Spleen (tissue), 11 donors: Measurements from ENCODE around the gene CEP131. TPM values are rescaled to one million over a fixed set of nuclear protein-coding genes. Genes with fewer than 3 reads are reported as not detected.
A peak's percentile ranks its signal among the peaks of the same experiment; 100 is the strongest.

Source experiments
- DNase-seq: peaks from one replicate; pipeline ENCODE4 v3.0.0-alpha.2; 2020
- H3K27ac ChIP-seq, 8 donors: fragments of 200-600 bp; sonication (generic) in 7 of 8; 1 replicate in 4 of 8; 2 replicates in 4 of 8; pipeline versions ENCODE4 v1.5.0 to v1.8.0; 2016 to 2021; ENCODE audit warnings: inconsistent platforms in 4 of 8, mild to moderate bottlenecking in 4 of 8, moderate library complexity in 1 of 8
- H3K27me3 ChIP-seq, 7 donors: fragments of 200-600 bp; sonication (generic) in 6 of 7; replicated peaks in 1 of 7; 1 replicate in 4 of 7; 2 replicates in 3 of 7; pipeline versions ENCODE4 v1.5.0 to v1.8.0; 2016 to 2021; ENCODE audit warnings: inconsistent platforms in 3 of 7, mild to moderate bottlenecking in 1 of 7
- H3K36me3 ChIP-seq, 6 donors: fragments of 200-600 bp; sonication (generic) in 5 of 6; 1 replicate in 4 of 6; 2 replicates in 2 of 6; pipeline versions ENCODE4 v1.5.0 to v1.8.0; 2016 to 2021; ENCODE audit warnings: inconsistent platforms in 2 of 6
- H3K4me1 ChIP-seq, 6 donors: fragments of 200-600 bp; sonication (generic) in 5 of 6; 1 replicate in 3 of 6; 2 replicates in 3 of 6; pipeline versions ENCODE4 v1.5.0 to v1.8.0; 2016 to 2021; ENCODE audit warnings: inconsistent platforms in 3 of 6
- H3K4me3 ChIP-seq, 8 donors: fragments of 200-600 bp; sonication (generic) in 7 of 8; 1 replicate in 4 of 8; 2 replicates in 4 of 8; pipeline versions ENCODE4 v1.5.0 to v1.8.0; 2016 to 2021; ENCODE audit warnings: inconsistent platforms in 4 of 8, mild to moderate bottlenecking in 4 of 8, moderate library complexity in 2 of 8
- H3K9me3 ChIP-seq, 8 donors: fragments of 200-600 bp; sonication (generic) in 7 of 8; 1 replicate in 4 of 8; 2 replicates in 4 of 8; pipeline versions ENCODE4 v1.5.0 to v1.8.0; 2016 to 2021; ENCODE audit warnings: inconsistent platforms in 4 of 8
- POLR2A ChIP-seq, 3 donors: fragments of 450-650 bp; IDR thresholded peaks; one replicate each; pipeline ENCODE4 v1.5.1; 2017; ENCODE audit warnings: antibody characterized with exemption in 3 of 3, mild to moderate bottlenecking in 1 of 3
- POLR2AphosphoS5 ChIP-seq, 3 donors: sonication (generic); formaldehyde crosslinking; IDR thresholded peaks; one replicate each; pipeline ENCODE4 v1.5.1; 2017; ENCODE audit warnings: antibody characterized with exemption in 3 of 3
- WGBS, 5 donors: extraction: QIAGEN DNeasy Blood & Tissue Kit in 3 of 5; methylation state at CpG; one replicate each; pipeline versions ENCODE4 v1.1.5 to v1.1.7; 2013 to 2018; 5-methylcytosine and 5-hydroxymethylcytosine counted together
- intact Hi-C: fragments of 100-400 bp; cut with DNase I; formaldehyde crosslinking; loops from one replicate; pipeline ENCODE4 v1.15.0; 2023; ENCODE audit warnings: low total_unique reads
- polyA plus RNA-seq, 3 donors: library from polyadenylated mRNA; stranded (reverse); fragments of 200-250 nt; gene quantifications; one replicate each; pipeline ENCODE4 v1.2.1, GENCODE V29; 2013
- total RNA-seq, 7 donors: library from RNA; depleted of rRNA in 3 of 7; stranded (reverse); fragments of >200 nt in 3 of 7; fragmentation: NEBNext Ultra II Directional in 4 of 7; extraction: Animal tissue kit (Norgen Biotek cat#: 25700) in 4 of 7; gene quantifications; one replicate each; pipeline versions ENCODE4 v1.1.0 to v1.2.1, GENCODE V29; 2016 to 2021
- TF ChIP-seq, protein P1 (sequence below), 11 experiments: fragments of 200-600 bp in 7 of 11; fragments of 450-650 bp in 4 of 11; sonication (generic) in 4 of 11; IDR thresholded peaks in 8 of 11; conservative IDR thresholded peaks in 3 of 11; 1 replicate in 7 of 11; 2 replicates in 4 of 11; pipeline versions ENCODE4 v1.4.0 to v1.8.0; 2016 to 2021; ENCODE audit warnings: antibody characterized with exemption in 11 of 11, inconsistent platforms in 4 of 11, mild to moderate bottlenecking in 1 of 11
- donor health status: healthy with polysubstance abuse.
- donor health status: DM: no; HTN: no; CAD: no; lungs with moderate emphysema.
- donor health status: DM: no; HTN: no; CAD: no.
- donor health status: Bipolar disorder and iron deficiency.
- donor health status: healthy.
- donor health status: DM: no; HTN: no; CAD: no.
- donor health status: DM: yes; HTN: yes; CAD: no.

Gene CEP131
- total and polyA plus RNA-seq, 10 donors, result 8.5 to 26.7 (median 13.3) TPM

- intact Hi-C loops, result no loop called here
- H3K27ac ChIP-seq, result no peak overlapping the region
- H3K36me3 ChIP-seq, result peaks cover 0 to 34% (median 10%) of the 10 kb centered on the region in 6 donors
- H3K27me3 ChIP-seq, result no peaks in the 10 kb centered on the region
- no peak overlapping the region for H3K4me3 ChIP-seq
- DNase-seq, result no peak
- TF ChIP-seq, protein P1, sequence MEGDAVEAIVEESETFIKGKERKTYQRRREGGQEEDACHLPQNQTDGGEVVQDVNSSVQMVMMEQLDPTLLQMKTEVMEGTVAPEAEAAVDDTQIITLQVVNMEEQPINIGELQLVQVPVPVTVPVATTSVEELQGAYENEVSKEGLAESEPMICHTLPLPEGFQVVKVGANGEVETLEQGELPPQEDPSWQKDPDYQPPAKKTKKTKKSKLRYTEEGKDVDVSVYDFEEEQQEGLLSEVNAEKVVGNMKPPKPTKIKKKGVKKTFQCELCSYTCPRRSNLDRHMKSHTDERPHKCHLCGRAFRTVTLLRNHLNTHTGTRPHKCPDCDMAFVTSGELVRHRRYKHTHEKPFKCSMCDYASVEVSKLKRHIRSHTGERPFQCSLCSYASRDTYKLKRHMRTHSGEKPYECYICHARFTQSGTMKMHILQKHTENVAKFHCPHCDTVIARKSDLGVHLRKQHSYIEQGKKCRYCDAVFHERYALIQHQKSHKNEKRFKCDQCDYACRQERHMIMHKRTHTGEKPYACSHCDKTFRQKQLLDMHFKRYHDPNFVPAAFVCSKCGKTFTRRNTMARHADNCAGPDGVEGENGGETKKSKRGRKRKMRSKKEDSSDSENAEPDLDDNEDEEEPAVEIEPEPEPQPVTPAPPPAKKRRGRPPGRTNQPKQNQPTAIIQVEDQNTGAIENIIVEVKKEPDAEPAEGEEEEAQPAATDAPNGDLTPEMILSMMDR (IDR thresholded peaks at IDR 0.05 in 8 of 11, conservative IDR thresholded peaks at IDR 0.05 in 3 of 11), result no peak
- TF ChIP-seq POLR2A (IDR thresholded peaks at IDR 0.05), result no peak
- TF ChIP-seq POLR2AphosphoS5 (IDR thresholded peaks at IDR 0.05), result no peak
- H3K4me1 ChIP-seq, result peaks cover 0 to 12% (median 5%) of the 10 kb centered on the region in 6 donors
- no peaks in the 10 kb centered on the region for H3K9me3 ChIP-seq
- WGBS, 5 donors, result 96 to 100% (median 98%) methylated on average over 14 to 16 of the region's 16 CpGs
These were observed 13.6 kb downstream of the CEP131 start for GRCh38 chr17:81209141-81209540.

GRCh38 chr17:81208651-81209050, 14.1 kb downstream of the CEP131 start:
- H3K27me3 ChIP-seq, result no peaks in the 10 kb centered on the region
- intact Hi-C loops, result no loop called here
- TF ChIP-seq POLR2A (IDR thresholded peaks at IDR 0.05), result no peak
- TF ChIP-seq POLR2AphosphoS5 (IDR thresholded peaks at IDR 0.05), result no peak
- TF ChIP-seq, protein P1 (IDR thresholded peaks at IDR 0.05 in 8 of 11, conservative IDR thresholded peaks at IDR 0.05 in 3 of 11), result no peak
- DNase-seq, result no peak
- WGBS, 5 donors, result 95 to 96% (median 95%) methylated on average over 10 of the region's 10 CpGs
- H3K36me3 ChIP-seq, result peaks cover 0 to 39% (median 10%) of the 10 kb centered on the region in 6 donors
- H3K4me1 ChIP-seq, result peaks cover 0 to 12% (median 5%) of the 10 kb centered on the region in 6 donors
- H3K27ac ChIP-seq, result no peak overlapping the region
- no peak overlapping the region for H3K4me3 ChIP-seq
- H3K9me3 ChIP-seq, result no peaks in the 10 kb centered on the region

DNA sequence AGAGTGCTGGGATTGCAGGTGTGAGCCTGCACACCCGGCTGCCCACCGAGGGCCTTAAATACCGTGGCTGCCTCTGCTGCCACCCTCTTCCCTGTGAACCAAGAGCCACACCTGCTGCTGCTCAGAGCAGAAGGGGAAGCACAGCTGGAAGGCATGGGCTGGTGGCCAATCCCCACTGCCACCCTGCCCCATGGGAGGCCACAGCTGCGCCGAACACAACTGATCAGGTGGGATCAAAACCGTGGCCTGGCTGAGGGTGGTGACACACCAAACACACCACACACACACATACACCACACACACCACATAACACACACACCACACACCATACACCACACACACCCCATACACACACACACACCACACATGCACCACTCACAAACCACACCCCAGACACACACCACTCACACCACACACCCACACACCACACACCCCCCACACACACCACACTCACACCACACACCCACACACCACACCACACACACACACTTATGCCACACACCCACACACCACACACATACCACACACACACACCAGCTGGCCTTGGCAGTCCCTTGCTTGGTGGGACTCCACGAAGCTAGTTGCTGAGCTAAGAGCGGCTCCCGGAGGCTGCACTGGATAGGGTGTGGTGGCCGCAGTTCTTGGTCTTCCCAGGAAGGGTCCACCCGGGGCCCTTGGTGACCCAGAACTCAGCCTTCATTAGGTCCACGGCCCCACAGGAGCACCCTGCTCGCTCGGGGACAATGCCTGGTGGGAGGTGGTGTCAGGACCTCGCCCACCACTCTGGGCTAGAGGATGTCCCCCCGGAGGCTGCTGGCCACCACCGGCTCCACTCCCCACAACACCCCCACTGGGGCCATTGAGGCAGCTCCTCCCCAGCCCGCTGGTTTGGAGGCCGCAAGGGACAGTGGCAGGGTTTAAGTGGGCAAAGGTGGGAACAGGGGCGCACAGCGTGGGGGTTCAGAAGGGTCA, 14.9 kb downstream of the CEP131 start:
- Histone ChIP-seq H3K36me3 (peaks cover 0 to 46% (median 10%) of the 10 kb centered on the region in 6 donors), H3K4me1 (peaks cover 0 to 12% (median 5%) of the 10 kb centered on the region in 6 donors), H3K4me3 (no peak overlapping the region), H3K27ac (no peak overlapping the region), H3K27me3 (no peaks in the 10 kb centered on the region), H3K9me3 (no peaks in the 10 kb centered on the region)
- WGBS, 5 donors, result 75 to 83% (median 79%) methylated on average over 16 to 21 of the region's 21 CpGs
- TF ChIP-seq POLR2A (IDR thresholded peaks at IDR 0.05) (no peak), POLR2AphosphoS5 (IDR thresholded peaks at IDR 0.05) (peak in 1 of 3 donors; percentile 16)
- DNase-seq, result no peak
- intact Hi-C loops, result no loop called here

DNA sequence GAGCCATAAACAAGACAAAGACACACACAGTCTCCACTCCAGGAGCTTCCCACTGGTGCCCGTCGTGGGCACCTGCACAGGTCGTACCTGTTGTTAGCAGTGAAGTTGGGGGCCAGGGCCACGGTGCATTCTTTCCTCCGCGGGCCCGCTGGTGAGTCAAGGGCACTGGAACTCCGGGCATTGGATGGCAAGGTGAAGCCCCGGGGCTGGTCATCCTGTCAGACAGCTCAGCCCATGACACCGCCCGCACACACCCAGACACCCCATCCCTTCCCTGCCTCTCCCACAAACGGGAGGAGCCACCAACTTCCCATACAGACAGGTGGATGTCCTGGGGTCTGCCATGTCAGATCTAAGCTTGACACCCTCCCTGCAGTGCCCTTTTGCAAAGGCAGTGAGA, 16.1 kb downstream of the CEP131 start:
- no peak for TF ChIP-seq POLR2A (IDR thresholded peaks at IDR 0.05)
- Histone ChIP-seq H3K27me3 (no peaks in the 10 kb centered on the region), H3K9me3 (no peaks in the 10 kb centered on the region), H3K4me3 (no peak overlapping the region), H3K4me1 (peaks cover 0 to 12% (median 5%) of the 10 kb centered on the region in 6 donors), H3K36me3 (peaks cover 0 to 56% (median 12%) of the 10 kb centered on the region in 6 donors), H3K27ac (no peak overlapping the region)
- no peak for DNase-seq
- intact Hi-C loops, result no loop called here
- WGBS, 5 donors, result 89 to 94% (median 92%) methylated on average over 11 to 12 of the region's 12 CpGs

DNA sequence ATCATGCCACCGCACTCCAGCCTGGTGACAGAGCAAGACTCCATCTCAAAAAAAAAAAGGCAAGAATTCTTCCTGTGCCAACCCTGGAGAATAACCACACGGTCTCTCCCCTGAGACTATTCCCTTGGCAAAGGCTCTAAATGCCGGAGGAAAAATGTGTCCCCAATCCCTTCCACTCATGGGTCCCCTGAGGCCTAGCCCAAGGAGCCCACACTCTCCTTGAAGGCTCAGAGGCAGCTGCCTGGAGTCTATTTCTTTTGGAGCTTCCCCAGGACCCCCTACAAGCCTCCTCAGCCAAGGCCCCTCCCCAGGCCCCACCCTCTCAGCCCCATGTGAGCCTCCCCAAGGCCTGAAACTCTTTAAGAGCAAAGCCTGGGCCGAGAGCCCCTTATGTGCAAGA, 16.6 kb downstream of the CEP131 start:
- H3K9me3 ChIP-seq, result no peaks in the 10 kb centered on the region
- no peak overlapping the region for H3K4me3 ChIP-seq
- H3K27me3 ChIP-seq, result no peaks in the 10 kb centered on the region
- no peak overlapping the region for H3K27ac ChIP-seq
- peaks cover 0 to 56% (median 12%) of the 10 kb centered on the region in 6 donors for H3K36me3 ChIP-seq
- WGBS, 5 donors, result 83 to 98% (median 88%) methylated on average over 4 of the region's 4 CpGs
- intact Hi-C loops, result no loop called here
- H3K4me1 ChIP-seq, result peaks cover 0 to 13% (median 7%) of the 10 kb centered on the region in 6 donors
- no peak for TF ChIP-seq POLR2AphosphoS5 (IDR thresholded peaks at IDR 0.05)
- TF ChIP-seq, protein P1 (IDR thresholded peaks at IDR 0.05 in 8 of 11, conservative IDR thresholded peaks at IDR 0.05 in 3 of 11), result no peak
- DNase-seq, result no peak
